PC-3 (cell line): Measurements from ENCODE around the gene PLIN4. TPM values are rescaled to one million over a fixed set of nuclear protein-coding genes. Genes with fewer than 3 reads are reported as not detected.

Source experiments
- ATAC-seq: fragments of 200-7000 bp; cut with Tn5 transposase; 2 replicates; pipeline ENCODE4 v1.9.1; 2020; ENCODE audit warnings: mild to moderate bottlenecking, moderate library complexity
- BruUV-seq: library from RNA; stranded (reverse); fragments of 400-500 nt; replicated peaks from 2 replicates; lab custom pipeline; 2021; lab: Mats Ljungman, UMichigan
- CTCF ChIA-PET: fragments of 300-600 bp; sonication (Branson Sonifier 250); formaldehyde crosslinking; loops from one replicate; lab custom pipeline; 2022; ENCODE audit warnings: antibody characterized with exemption; lab: Charles Lee
- POLR2A ChIA-PET: fragments of 300-600 bp; sonication (Branson Sonifier 250); formaldehyde crosslinking; loops from one replicate; lab custom pipeline; 2022; ENCODE audit warnings: antibody characterized with exemption; ENCODE audit not compliant: unreplicated experiment; lab: Charles Lee
- DNase-seq: peaks from one replicate; pipeline ENCODE4 v3.0.0-alpha.2; 2015
- H2AFZ ChIP-seq: fragments of 300-600 bp; sonication (generic); 2 replicates; pipeline ENCODE4 v1.6.0; 2016; ENCODE audit warnings: antibody characterized with exemption, low read length
- H3F3A ChIP-seq: fragments of 300-600 bp; sonication (generic); one replicate; pipeline ENCODE4 v1.6.0; 2017; ENCODE audit warnings: antibody characterized with exemption, low read length, control low read depth, mild to moderate bottlenecking; ENCODE audit not compliant: unreplicated experiment
- H3K27ac ChIP-seq: fragments of 300-600 bp; sonication (generic); 2 replicates; pipeline ENCODE4 v1.5.1; 2016; ENCODE audit warnings: mild to moderate bottlenecking, low read length
- H3K27me3 ChIP-seq: fragments of 300-600 bp; sonication (generic); 2 replicates; pipeline ENCODE4 v1.6.1; 2016; ENCODE audit warnings: low read length, mixed read lengths
- H3K36me3 ChIP-seq: fragments of 300-600 bp; sonication (generic); 2 replicates; pipeline ENCODE4 v1.6.1; 2016; ENCODE audit warnings: low read depth, mixed run types, low read length, mixed read lengths
- H3K4me1 ChIP-seq: fragments of 300-600 bp; sonication (generic); 2 replicates; pipeline ENCODE4 v1.5.1; 2016; ENCODE audit warnings: low read length; ENCODE audit not compliant: insufficient read depth
- H3K4me2 ChIP-seq: fragments of 300-600 bp; sonication (generic); 2 replicates; pipeline ENCODE4 v1.6.0; 2016; ENCODE audit warnings: low read length
- H3K4me3 ChIP-seq: fragments of 300-600 bp; sonication (generic); 2 replicates; pipeline ENCODE4 v1.5.1; 2016; ENCODE audit warnings: mild to moderate bottlenecking, low read length, mixed read lengths
- H3K79me2 ChIP-seq: fragments of 300-600 bp; sonication (generic); 2 replicates; pipeline ENCODE4 v1.6.1; 2017; ENCODE audit warnings: low read length, mixed read lengths
- H3K9ac ChIP-seq: fragments of 300-600 bp; sonication (generic); 2 replicates; pipeline ENCODE4 v1.6.0; 2016; ENCODE audit warnings: mild to moderate bottlenecking, low read length
- H3K9me2 ChIP-seq: fragments of 300-600 bp; sonication (generic); replicated peaks from 2 replicates; pipeline ENCODE4 v1.6.1; 2016; ENCODE audit warnings: mixed run types, low read length, mixed read lengths
- H3K9me3 ChIP-seq: fragments of 300-600 bp; sonication (generic); 2 replicates; pipeline ENCODE4 v1.6.1; 2016; ENCODE audit warnings: low read length, mixed read lengths
- H4K20me1 ChIP-seq: fragments of 300-600 bp; sonication (generic); 2 replicates; pipeline ENCODE4 v1.6.1; 2016; ENCODE audit warnings: low read length, mixed read lengths
- EZH2 ChIP-seq: fragments of 300-600 bp; sonication (generic); IDR thresholded peaks from one replicate; pipeline ENCODE4 v1.6.1; 2017; ENCODE audit warnings: antibody characterized with exemption, mild to moderate bottlenecking, low read length; ENCODE audit not compliant: unreplicated experiment
- EZH2phosphoT487 ChIP-seq: fragments of 300-600 bp; sonication (generic); IDR thresholded peaks from 2 replicates; pipeline ENCODE4 v1.6.1; 2018; ENCODE audit warnings: mild to moderate bottlenecking, antibody characterized with exemption, low read length, borderline replicate concordance
- intact Hi-C: fragments of 100-400 bp; cut with micrococcal nuclease; formaldehyde crosslinking; loops from 2 replicates; pipeline ENCODE4 v1.9.0; 2023
- total RNA-seq: library from RNA; depleted of rRNA; stranded (reverse); fragments of >200 nt; gene quantifications from 2 replicates; pipeline ENCODE4 v1.2.3, GENCODE V29; 2014
- TF ChIP-seq, protein P1 (sequence below): fragments of 300-600 bp; sonication (generic); conservative IDR thresholded peaks from 2 replicates; pipeline ENCODE4 v1.5.1; 2017; ENCODE audit warnings: antibody characterized with exemption, low read depth, mild to moderate bottlenecking, low read length

The PLIN4 gene
- total RNA-seq, 1 experiment from 2014 or later, result 9.1 TPM

DNA sequence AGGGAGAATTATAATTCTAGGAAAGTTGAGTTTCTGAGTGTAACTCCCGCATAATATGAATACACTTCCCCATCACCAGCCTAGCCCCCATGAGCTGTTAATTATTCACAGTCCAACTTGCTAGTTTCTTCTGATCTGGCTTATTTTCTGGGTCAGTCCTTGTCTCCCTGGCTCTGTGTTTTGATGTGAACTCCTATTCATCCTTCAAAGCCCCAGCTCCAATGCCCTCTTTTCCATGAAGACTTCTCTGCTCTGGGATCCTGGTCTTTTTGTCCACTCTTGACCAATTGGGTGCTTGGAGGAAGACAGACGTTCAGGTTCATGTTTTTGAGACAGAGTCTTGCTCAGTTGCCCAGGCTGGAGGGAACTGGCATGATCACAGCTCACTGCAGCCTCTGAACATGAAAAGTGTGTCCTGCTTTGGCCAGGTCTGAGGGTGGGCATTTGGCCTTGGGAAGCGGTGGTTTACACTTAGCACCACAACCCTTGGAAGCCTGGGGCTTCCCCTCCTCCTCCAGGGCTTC lies 20.9 kb upstream of the PLIN4 start:
- Histone ChIP-seq H3K9me2 (no peaks in the 10 kb centered on the region), H3K9me3 (no peaks in the 10 kb centered on the region), H3F3A (no peaks in the 10 kb centered on the region), H3K79me2 (no peaks in the 10 kb centered on the region), H3K27me3 (no peaks in the 10 kb centered on the region), H2AFZ (no peak overlapping the region), H3K36me3 (no peaks in the 10 kb centered on the region), H3K4me3 (no peak overlapping the region), H3K4me2 (no peak overlapping the region), H4K20me1 (no peaks in the 10 kb centered on the region), H3K27ac (no peak overlapping the region), H3K9ac (no peak overlapping the region), H3K4me1 (peaks cover 24% of the 10 kb centered on the region)
- POLR2A ChIA-PET, result no interaction called here
- ATAC-seq, result no peak
- DNase-seq, result no peak
- TF ChIP-seq EZH2phosphoT487 (no peak), EZH2 (no peak)
- TF ChIP-seq, protein P1, sequence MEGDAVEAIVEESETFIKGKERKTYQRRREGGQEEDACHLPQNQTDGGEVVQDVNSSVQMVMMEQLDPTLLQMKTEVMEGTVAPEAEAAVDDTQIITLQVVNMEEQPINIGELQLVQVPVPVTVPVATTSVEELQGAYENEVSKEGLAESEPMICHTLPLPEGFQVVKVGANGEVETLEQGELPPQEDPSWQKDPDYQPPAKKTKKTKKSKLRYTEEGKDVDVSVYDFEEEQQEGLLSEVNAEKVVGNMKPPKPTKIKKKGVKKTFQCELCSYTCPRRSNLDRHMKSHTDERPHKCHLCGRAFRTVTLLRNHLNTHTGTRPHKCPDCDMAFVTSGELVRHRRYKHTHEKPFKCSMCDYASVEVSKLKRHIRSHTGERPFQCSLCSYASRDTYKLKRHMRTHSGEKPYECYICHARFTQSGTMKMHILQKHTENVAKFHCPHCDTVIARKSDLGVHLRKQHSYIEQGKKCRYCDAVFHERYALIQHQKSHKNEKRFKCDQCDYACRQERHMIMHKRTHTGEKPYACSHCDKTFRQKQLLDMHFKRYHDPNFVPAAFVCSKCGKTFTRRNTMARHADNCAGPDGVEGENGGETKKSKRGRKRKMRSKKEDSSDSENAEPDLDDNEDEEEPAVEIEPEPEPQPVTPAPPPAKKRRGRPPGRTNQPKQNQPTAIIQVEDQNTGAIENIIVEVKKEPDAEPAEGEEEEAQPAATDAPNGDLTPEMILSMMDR, result no peak
- CTCF ChIA-PET, result interaction anchor here (0.5 kb wide), 1 partner anchor 30 kb away, joined by 6 read pairs; no protein-coding TSS in a partner anchor
- no TSS peak for BruUV-seq
- intact Hi-C loops, result no loop called here

GRCh38 chr19:4538601-4538954 lies 20.3 kb upstream of the PLIN4 start:
- no TSS peak for BruUV-seq
- H3K27ac ChIP-seq, result no peak overlapping the region
- no peak for ATAC-seq
- H3K9me3 ChIP-seq, result no peaks in the 10 kb centered on the region
- TF ChIP-seq EZH2phosphoT487, result no peak
- TF ChIP-seq EZH2, result no peak
- TF ChIP-seq, protein P1, result no peak
- no peak overlapping the region for H3K4me3 ChIP-seq
- no peaks in the 10 kb centered on the region for H3K79me2 ChIP-seq
- no peaks in the 10 kb centered on the region for H4K20me1 ChIP-seq
- no peak overlapping the region for H3K9ac ChIP-seq
- intact Hi-C loops, result no loop called here
- H3K4me2 ChIP-seq, result no peak overlapping the region
- H3K36me3 ChIP-seq, result no peaks in the 10 kb centered on the region
- H3K4me1 ChIP-seq, result peaks cover 24% of the 10 kb centered on the region
- CTCF ChIA-PET, result no interaction called here
- no peak for DNase-seq
- H2AFZ ChIP-seq, result no peak overlapping the region
- POLR2A ChIA-PET, result no interaction called here
- H3K27me3 ChIP-seq, result no peaks in the 10 kb centered on the region
- no peaks in the 10 kb centered on the region for H3F3A ChIP-seq
- H3K9me2 ChIP-seq, result no peaks in the 10 kb centered on the region

- no peak overlapping the region for H3K4me2 ChIP-seq
- H3K27me3 ChIP-seq, result no peaks in the 10 kb centered on the region
- intact Hi-C loops, result no loop called here
- H3K4me3 ChIP-seq, result no peak overlapping the region
- H3K9ac ChIP-seq, result no peak overlapping the region
- POLR2A ChIA-PET, result no interaction called here
- CTCF ChIA-PET, result no interaction called here
- H2AFZ ChIP-seq, result no peak overlapping the region
- no peak for ATAC-seq
- no peak overlapping the region for H3K27ac ChIP-seq
- no peaks in the 10 kb centered on the region for H3K9me2 ChIP-seq
- H3K79me2 ChIP-seq, result no peaks in the 10 kb centered on the region
- TF ChIP-seq, protein P1, result no peak
- TF ChIP-seq EZH2phosphoT487 (no peak), EZH2 (no peak)
- H4K20me1 ChIP-seq, result no peaks in the 10 kb centered on the region
- H3K4me1 ChIP-seq, result peaks cover 24% of the 10 kb centered on the region
- H3K36me3 ChIP-seq, result no peaks in the 10 kb centered on the region
- H3K9me3 ChIP-seq, result no peaks in the 10 kb centered on the region
- no peak for DNase-seq
- no TSS peak for BruUV-seq
- H3F3A ChIP-seq, result no peaks in the 10 kb centered on the region
Observed at GRCh38 chr19:4537953-4538600, 19.8 kb upstream of the PLIN4 start.
